Activated CD4-positive, alpha-beta T cell treated with anti-CD3 and anti-CD28 coated beads, Interleukin-2, amount 50 U/mL, for 4 hours (primary cell): Measurements from ENCODE around the gene HFE.
"Not testable (repeated sequence)": the region's sequence is repeated elsewhere in the genome, so short reads cannot be mapped to it uniquely, and the experiment has no call there.

ENCODE experiments used
- DNase-seq, 2 experiments: peaks; one replicate each; pipeline ENCODE4 v3.0.0-alpha.2; 2020

Gene HFE

GRCh38 chr6:26087284-26088115, at the start of gene HFE:
Gene HFE (plus strand): TSS chr6:26087429. CDS start chr6:26087441, 12 bp downstream.
- DNase-seq: peak; percentile 12 to 16

- no peak for DNase-seq
These were observed 45.3 kb upstream of the HFE start for GRCh38 chr6:26041946-26042345.

GRCh38 chr6:26043384-26044139, 43.7 kb upstream of the HFE start:
- peak; percentile 42 to 43 for DNase-seq

- peak in 1 of 2 experiments; percentile 20 for DNase-seq
These were observed 42.8 kb upstream of the HFE start for GRCh38 chr6:26044140-26045064.

GRCh38 chr6:26045065-26045927, 41.9 kb upstream of the HFE start:
- peak; percentile 66 to 67 for DNase-seq

- DNase-seq: no peak
These were observed 41.3 kb upstream of the HFE start for GRCh38 chr6:26045928-26046368.

GRCh38 chr6:26047329-26047728, 39.9 kb upstream of the HFE start:
- DNase-seq: not testable (repeated sequence)

GRCh38 chr6:26048590-26048989, 38.6 kb upstream of the HFE start:
- DNase-seq: no peak

- DNase-seq: no peak
These were observed 35.4 kb upstream of the HFE start for GRCh38 chr6:26051665-26052310.

- DNase-seq: not testable (repeated sequence)
These were observed 34.4 kb upstream of the HFE start for GRCh38 chr6:26052762-26053250.

- DNase-seq: no peak
These were observed 33.0 kb upstream of the HFE start for GRCh38 chr6:26053992-26054780.

- peak; percentile 70 to 71 for DNase-seq
These were observed 32.2 kb upstream of the HFE start for GRCh38 chr6:26054781-26055718.

- peak; percentile 64 to 67 for DNase-seq
These were observed 31.3 kb upstream of the HFE start for GRCh38 chr6:26055719-26056582.

- no peak for DNase-seq
These were observed 30.5 kb upstream of the HFE start for GRCh38 chr6:26056583-26057350.

GRCh38 chr6:26057899-26058298, 29.3 kb upstream of the HFE start:
- no peak for DNase-seq

GRCh38 chr6:26058477-26059033, 28.7 kb upstream of the HFE start:
- DNase-seq: not testable (repeated sequence)

- no peak for DNase-seq
These were observed 27.3 kb upstream of the HFE start for GRCh38 chr6:26059941-26060340.
